Smooth muscle cell (in vitro differentiated cells): ENCODE data around the gene RTCB. TPM values are rescaled to one million over a fixed set of nuclear protein-coding genes. Genes with fewer than 3 reads are reported as not detected.

Experiments
- DNase-seq: peaks from one replicate; lab custom pipeline; 2025; ENCODE audit not compliant: unreplicated experiment; lab: John Stamatoyannopoulos, UW
- H2AFZ ChIP-seq: fragments of 200-600 bp; sonication (generic); 2 replicates; pipeline ENCODE4 v1.6.0; 2016; ENCODE audit warnings: antibody characterized with exemption, low read depth, mild to moderate bottlenecking
- H3F3A ChIP-seq: fragments of 200-600 bp; sonication (generic); 2 replicates; pipeline ENCODE4 v1.6.0; 2017; ENCODE audit warnings: antibody characterized with exemption, low read depth
- H3K27ac ChIP-seq: fragments of 200-600 bp; sonication (generic); 2 replicates; pipeline ENCODE4 v1.5.1; 2016; ENCODE audit warnings: low read depth, mild to moderate bottlenecking
- H3K27me3 ChIP-seq: fragments of 200-600 bp; sonication (generic); 2 replicates; pipeline ENCODE4 v1.6.1; 2016; ENCODE audit warnings: low read depth, mild to moderate bottlenecking
- H3K36me3 ChIP-seq: fragments of 200-600 bp; sonication (generic); 2 replicates; pipeline ENCODE4 v1.5.1; 2016; ENCODE audit warnings: low read depth
- H3K4me1 ChIP-seq: fragments of 200-600 bp; sonication (generic); 2 replicates; pipeline ENCODE4 v1.5.1; 2016; ENCODE audit warnings: low read depth
- H3K4me2 ChIP-seq: fragments of 200-600 bp; sonication (generic); 2 replicates; pipeline ENCODE4 v1.6.0; 2016; ENCODE audit warnings: mild to moderate bottlenecking
- H3K4me3 ChIP-seq: fragments of 200-600 bp; sonication (generic); 2 replicates; pipeline ENCODE4 v1.5.1; 2016; ENCODE audit warnings: mild to moderate bottlenecking
- H3K79me2 ChIP-seq: fragments of 200-600 bp; sonication (generic); 2 replicates; pipeline ENCODE4 v1.6.0; 2016; ENCODE audit warnings: low read depth, mild to moderate bottlenecking
- H3K9ac ChIP-seq: fragments of 200-600 bp; sonication (generic); 2 replicates; pipeline ENCODE4 v1.6.0; 2016; ENCODE audit warnings: low read depth
- H3K9me3 ChIP-seq: fragments of 200-600 bp; sonication (generic); replicated peaks from 2 replicates; pipeline ENCODE4 v1.5.1; 2016; ENCODE audit warnings: low read depth
- H4K20me1 ChIP-seq: fragments of 200-600 bp; sonication (generic); 2 replicates; pipeline ENCODE4 v1.6.0; 2016; ENCODE audit warnings: low read depth
- CTCF ChIP-seq: fragments of 200-600 bp; sonication (generic); IDR thresholded peaks from 2 replicates; pipeline ENCODE4 v1.5.1; 2017; ENCODE audit warnings: borderline replicate concordance, mild to moderate bottlenecking, antibody characterized with exemption; ENCODE audit not compliant: insufficient read depth, poor library complexity, severe bottlenecking
- WGBS: methylation state at CpG from one replicate; pipeline ENCODE4 v1.1.7; 2016; ENCODE audit warnings: low lambda C conversion rate; 5-methylcytosine and 5-hydroxymethylcytosine counted together
- polyA plus RNA-seq: library from polyadenylated mRNA; unstranded; fragments of >200 nt; fragmentation: Nextera tagmentation; extraction: Ambion mirVana; gene quantifications from 2 replicates; pipeline ENCODE4 v1.2.1, GENCODE V29; 2016
- total RNA-seq: library from RNA; depleted of rRNA; stranded (reverse); fragments of >200 nt; gene quantifications from 2 replicates; pipeline ENCODE4 v1.2.3, GENCODE V29; 2014

Gene RTCB
- total and polyA plus RNA-seq, 2 experiments from 2014 or later, result 105 to 120 TPM

GRCh38 chr22:32343941-32344340 is 68.1 kb downstream of the RTCB start:
- no peak overlapping the region for H3K4me2 ChIP-seq
- H3K27me3 ChIP-seq, result peaks cover 52% of the 10 kb centered on the region
- no peaks in the 10 kb centered on the region for H3K9me3 ChIP-seq
- H3F3A ChIP-seq, result no peaks in the 10 kb centered on the region
- no peak overlapping the region for H3K9ac ChIP-seq
- 68% methylated on average over 5 of the region's 5 CpGs for WGBS
- no peak for TF ChIP-seq CTCF
- H2AFZ ChIP-seq, result no peak overlapping the region
- H3K36me3 ChIP-seq, result no peaks in the 10 kb centered on the region
- no peak for DNase-seq
- H3K4me3 ChIP-seq, result no peak overlapping the region
- no peaks in the 10 kb centered on the region for H4K20me1 ChIP-seq
- H3K27ac ChIP-seq, result no peak overlapping the region
- H3K79me2 ChIP-seq, result no peaks in the 10 kb centered on the region
- peaks cover 16% of the 10 kb centered on the region for H3K4me1 ChIP-seq

GRCh38 chr22:32342977-32343376 is 69.1 kb downstream of the RTCB start:
- Histone ChIP-seq H3K27me3 (peaks cover 52% of the 10 kb centered on the region), H3K9ac (no peak overlapping the region), H3K9me3 (no peaks in the 10 kb centered on the region), H2AFZ (no peak overlapping the region), H3K36me3 (no peaks in the 10 kb centered on the region), H3F3A (no peaks in the 10 kb centered on the region), H3K4me3 (no peak overlapping the region), H3K4me2 (no peak overlapping the region), H3K27ac (no peak overlapping the region), H3K4me1 (peaks cover 16% of the 10 kb centered on the region), H4K20me1 (no peaks in the 10 kb centered on the region), H3K79me2 (no peaks in the 10 kb centered on the region)
- WGBS, result 94% methylated on average over 2 of the region's 2 CpGs
- no peak for TF ChIP-seq CTCF
- no peak for DNase-seq

- H4K20me1 ChIP-seq, result no peaks in the 10 kb centered on the region
- peaks cover 52% of the 10 kb centered on the region for H3K27me3 ChIP-seq
- no peaks in the 10 kb centered on the region for H3K36me3 ChIP-seq
- H3K9me3 ChIP-seq, result no peaks in the 10 kb centered on the region
- H3F3A ChIP-seq, result no peaks in the 10 kb centered on the region
- H3K4me1 ChIP-seq, result peaks cover 26% of the 10 kb centered on the region
- DNase-seq, result no peak
- H3K27ac ChIP-seq, result no peak overlapping the region
- no peak overlapping the region for H2AFZ ChIP-seq
- H3K79me2 ChIP-seq, result no peaks in the 10 kb centered on the region
- TF ChIP-seq CTCF, result no peak
- H3K9ac ChIP-seq, result no peak overlapping the region
- H3K4me2 ChIP-seq, result no peak overlapping the region
- no peak overlapping the region for H3K4me3 ChIP-seq
- WGBS, result 89% methylated on average over 12 of the region's 13 CpGs
These were observed 70.8 kb downstream of the RTCB start for GRCh38 chr22:32341122-32341740.

- WGBS, result 89% methylated on average over 11 of the region's 11 CpGs
- Histone ChIP-seq H2AFZ (no peak overlapping the region), H3K9ac (no peak overlapping the region), H3F3A (no peaks in the 10 kb centered on the region), H3K4me1 (peaks cover 30% of the 10 kb centered on the region), H3K9me3 (no peaks in the 10 kb centered on the region), H3K27ac (no peak overlapping the region), H3K4me3 (no peak overlapping the region), H4K20me1 (no peaks in the 10 kb centered on the region), H3K4me2 (no peak overlapping the region), H3K79me2 (no peaks in the 10 kb centered on the region), H3K36me3 (no peaks in the 10 kb centered on the region), H3K27me3 (peaks cover 47% of the 10 kb centered on the region)
- no peak for TF ChIP-seq CTCF
- no peak for DNase-seq
These were observed 71.6 kb downstream of the RTCB start for GRCh38 chr22:32340411-32340810.
